Germinal center (tissue), 1 donor: Measurements from ENCODE around the gene CDH23.

Experiments
- DNase-seq: peaks from one replicate; pipeline ENCODE4 v3.0.0; 2012; ENCODE audit warnings: mixed read lengths, low spot score

The CDH23 gene

GRCh38 chr10:71516890-71517289 lies 120.2 kb downstream of the CDH23 start:
- DNase-seq, result no peak

DNA sequence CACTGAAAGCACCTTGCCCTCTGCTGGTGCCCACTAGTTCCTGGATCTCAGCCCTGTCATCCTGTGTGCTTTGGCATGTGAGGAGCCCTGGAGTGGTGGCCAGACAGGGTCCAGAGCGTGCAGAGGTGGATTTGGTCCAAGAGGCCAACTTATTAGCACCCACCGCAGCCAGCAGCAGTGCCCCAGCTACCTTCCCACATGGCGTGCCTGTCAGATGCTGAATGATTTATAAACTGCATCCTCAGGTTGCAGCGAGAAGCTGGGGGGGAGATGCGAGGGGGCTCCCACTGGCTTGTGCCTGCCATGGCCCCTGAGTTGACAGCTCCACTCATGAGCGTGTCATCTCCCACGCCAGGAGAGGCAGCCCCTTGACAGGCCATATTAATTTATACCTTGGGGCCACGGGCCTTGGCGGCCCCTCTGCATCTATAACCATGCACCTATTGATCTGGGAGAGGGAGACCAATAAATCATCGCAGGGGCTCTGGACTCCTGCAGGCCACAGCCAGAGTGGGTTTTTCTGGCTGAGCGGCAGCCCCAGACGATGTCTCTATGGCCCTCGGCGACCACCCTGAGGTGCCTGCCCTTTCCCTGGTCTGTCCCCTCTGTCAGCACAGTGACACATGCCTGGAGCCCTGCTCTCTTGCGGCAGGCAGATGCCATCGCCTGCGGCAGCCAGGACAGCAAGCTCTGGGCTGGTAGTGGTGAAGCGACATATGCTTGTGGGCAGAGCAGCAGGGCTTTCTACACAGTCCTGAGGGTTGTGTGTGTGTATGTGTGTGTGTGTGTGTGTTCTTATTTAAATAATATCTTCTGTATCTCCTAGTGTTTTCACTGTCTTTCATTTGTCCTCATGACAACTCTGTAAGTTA lies 120.8 kb downstream of the CDH23 start:
- DNase-seq, result no peak

GRCh38 chr10:71520042-71520441 lies 123.3 kb downstream of the CDH23 start:
- DNase-seq, result no peak

GRCh38 chr10:71521504-71522441 lies 125.1 kb downstream of the CDH23 start:
- DNase-seq, result no peak

- no peak for DNase-seq
These were observed 125.9 kb downstream of the CDH23 start for GRCh38 chr10:71522442-71523144.

DNA sequence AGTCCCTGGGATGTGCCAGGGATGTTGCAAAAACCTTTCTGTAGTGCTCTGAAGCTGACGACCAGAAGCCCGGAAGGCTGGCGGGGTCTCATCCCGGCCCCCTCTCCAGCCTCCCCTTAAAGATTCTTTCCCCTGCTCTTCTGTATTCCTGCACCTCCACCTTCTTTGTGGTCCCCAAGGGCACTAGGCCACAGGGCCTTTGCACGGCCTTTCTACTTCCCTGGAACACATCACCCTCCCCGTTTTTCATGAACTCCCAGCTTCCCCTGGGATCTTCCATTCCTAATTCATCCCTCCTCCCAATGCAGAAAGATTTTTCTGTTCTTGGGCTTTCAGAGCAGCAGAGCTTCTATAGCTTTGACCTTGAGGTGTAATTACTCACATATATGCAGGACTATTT lies 127.0 kb downstream of the CDH23 start:
- DNase-seq, result no peak

- DNase-seq, result no peak
These were observed 128.4 kb downstream of the CDH23 start for GRCh38 chr10:71525092-71525491.

GRCh38 chr10:71525721-71526120 lies 129.0 kb downstream of the CDH23 start:
- no peak for DNase-seq

- DNase-seq, result no peak
These were observed 129.9 kb downstream of the CDH23 start for GRCh38 chr10:71526653-71527052.

- DNase-seq, result no peak
These were observed 130.4 kb downstream of the CDH23 start for GRCh38 chr10:71527135-71527534.

DNA sequence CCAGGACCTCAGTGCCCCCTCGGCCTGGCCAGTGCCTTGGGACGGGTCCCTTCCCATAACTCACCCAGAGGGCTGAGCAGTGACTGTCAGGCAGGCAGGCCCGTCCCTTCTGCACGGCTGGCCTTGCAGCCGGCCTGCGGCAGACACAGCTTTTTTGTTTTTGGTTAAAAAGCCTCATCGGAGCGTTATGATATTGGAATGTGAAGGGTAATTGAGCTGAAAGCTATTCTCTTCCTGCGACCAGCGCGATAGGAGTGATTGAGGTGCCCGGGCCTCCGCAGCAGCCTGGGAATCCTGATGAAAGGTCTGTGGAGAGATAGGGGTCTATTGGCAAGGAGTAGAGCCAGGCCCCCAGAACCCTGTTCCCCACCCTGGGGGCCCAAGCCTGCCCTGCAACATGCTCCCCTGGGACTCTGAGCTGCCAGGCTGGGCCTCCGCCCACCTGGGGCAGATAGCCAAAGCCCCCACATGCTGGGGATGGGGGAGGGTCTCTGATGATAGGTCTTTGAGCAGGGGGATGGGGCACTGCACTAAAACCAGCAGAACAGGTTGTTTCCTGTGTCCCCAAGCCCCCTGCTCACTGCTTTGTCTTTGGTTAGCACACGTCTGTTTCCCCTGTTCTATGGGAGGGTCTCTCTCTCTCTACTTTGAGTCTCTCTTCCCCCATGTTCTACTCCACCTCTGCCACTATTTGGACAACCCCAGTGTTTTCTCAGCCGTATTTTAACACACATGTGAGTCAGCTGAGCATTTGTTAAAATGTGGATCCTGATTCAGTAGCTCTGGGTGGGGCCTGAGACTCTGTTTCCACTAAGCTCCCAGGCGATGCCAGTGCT lies 131.9 kb downstream of the CDH23 start:
- no peak for DNase-seq

DNA sequence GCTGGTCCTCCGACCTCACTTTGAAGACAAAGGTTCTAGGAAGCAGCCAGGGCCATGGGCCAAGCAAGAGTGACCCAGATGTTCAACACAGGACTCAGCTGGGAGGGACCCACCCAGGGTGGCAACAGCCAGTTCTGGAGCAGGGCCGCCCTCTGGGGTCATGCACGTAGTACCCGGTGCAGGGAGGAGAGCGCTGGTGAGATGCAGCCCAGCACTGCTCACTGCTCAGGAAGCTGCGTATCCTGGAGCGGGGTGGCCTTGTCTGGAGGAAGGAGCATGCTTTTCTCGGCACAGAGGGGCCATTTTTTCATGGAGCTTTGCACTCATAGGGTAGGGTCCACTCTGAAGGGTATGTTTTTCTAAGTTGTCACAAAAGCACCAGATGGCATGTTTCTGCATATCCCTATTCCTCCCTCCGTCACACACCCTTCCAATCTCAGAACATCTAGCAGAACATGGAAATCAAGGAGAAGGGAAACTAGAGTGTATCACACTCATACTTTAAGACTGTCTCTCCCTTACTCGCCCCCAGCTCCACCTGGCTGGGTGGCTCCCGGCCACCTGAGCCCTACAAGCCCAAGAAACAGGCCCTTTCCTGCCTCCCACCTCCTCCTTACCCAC lies 132.6 kb downstream of the CDH23 start:
- DNase-seq, result no peak

GRCh38 chr10:71530781-71531180 lies 134.1 kb downstream of the CDH23 start:
- no peak for DNase-seq

- DNase-seq, result no peak
These were observed 135.0 kb downstream of the CDH23 start for GRCh38 chr10:71531485-71532446.

- DNase-seq, result no peak
These were observed 136.2 kb downstream of the CDH23 start for GRCh38 chr10:71532878-71533277.

- DNase-seq, result no peak
These were observed 137.2 kb downstream of the CDH23 start for GRCh38 chr10:71533936-71534335.

DNA sequence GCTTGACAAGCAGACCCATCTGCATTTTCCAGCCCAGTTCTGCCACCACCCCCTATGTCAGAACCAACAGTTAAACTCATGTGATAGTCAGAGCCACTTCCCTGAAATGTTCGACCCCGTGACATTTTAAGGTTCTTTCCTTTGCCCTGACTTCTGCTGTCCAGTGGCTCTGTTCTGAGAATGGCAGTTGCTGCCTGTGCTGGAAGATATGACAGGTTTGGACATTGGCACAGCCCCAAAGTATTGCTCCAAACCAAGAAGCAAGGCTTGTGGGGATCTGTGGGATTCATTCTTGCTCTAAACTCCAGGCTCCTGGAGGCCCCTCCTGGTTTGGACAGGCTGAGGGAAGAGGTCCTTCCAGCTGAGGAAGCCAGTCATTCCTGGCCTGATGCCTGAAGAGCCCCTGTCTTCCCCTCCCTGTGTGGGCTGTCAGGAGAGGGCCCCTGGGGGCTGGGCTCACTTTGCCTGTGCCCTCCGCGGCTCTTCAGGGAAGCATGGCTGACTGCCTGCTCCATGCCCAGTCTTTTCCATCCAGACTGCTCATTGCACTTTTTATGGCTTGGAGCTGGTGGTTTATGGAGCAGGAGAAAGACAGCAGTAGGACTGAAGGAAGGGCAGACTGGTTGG lies 138.0 kb downstream of the CDH23 start:
- no peak for DNase-seq

- DNase-seq, result no peak
These were observed 139.6 kb downstream of the CDH23 start for GRCh38 chr10:71536332-71536731.

DNA sequence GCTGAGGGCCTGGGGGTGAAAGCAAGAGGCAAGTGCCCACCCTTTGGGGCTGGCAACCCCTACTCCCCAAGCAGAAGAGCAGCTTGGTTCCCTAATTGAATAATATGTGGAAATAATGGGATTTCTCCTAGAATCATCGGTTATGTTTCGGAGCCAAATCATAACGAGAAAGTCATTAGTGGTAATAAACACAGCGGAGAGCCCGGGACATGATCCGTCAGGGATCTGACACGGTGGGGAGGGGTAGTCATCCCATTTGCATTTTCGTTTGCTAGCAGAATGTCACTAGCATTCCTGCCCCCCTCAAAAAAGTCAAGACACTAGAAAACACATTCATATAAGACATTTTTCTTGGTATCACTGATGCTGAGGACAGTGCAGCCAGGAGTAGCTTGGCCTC lies 140.4 kb downstream of the CDH23 start:
- DNase-seq, result no peak
